Activated T-helper 1 cell treated with anti-CD3 and anti-CD28 coated beads, Interleukin-2, amount 50 U/mL, for 16 hours (primary cell): Measurements from ENCODE around the gene ATP2B3.
"Not testable (repeated sequence)": the region's sequence is repeated elsewhere in the genome, so short reads cannot be mapped to it uniquely, and the experiment has no call there.

Experiments
- DNase-seq, 2 donors: peaks; one replicate each; pipeline ENCODE4 v3.0.0-alpha.2; 2020; ENCODE audit warnings: low read depth in 1 of 2, low spot score in 1 of 2

The ATP2B3 gene

GRCh38 chrX:153592091-153592833 is 74.8 kb downstream of the ATP2B3 start:
- no peak for DNase-seq

DNA sequence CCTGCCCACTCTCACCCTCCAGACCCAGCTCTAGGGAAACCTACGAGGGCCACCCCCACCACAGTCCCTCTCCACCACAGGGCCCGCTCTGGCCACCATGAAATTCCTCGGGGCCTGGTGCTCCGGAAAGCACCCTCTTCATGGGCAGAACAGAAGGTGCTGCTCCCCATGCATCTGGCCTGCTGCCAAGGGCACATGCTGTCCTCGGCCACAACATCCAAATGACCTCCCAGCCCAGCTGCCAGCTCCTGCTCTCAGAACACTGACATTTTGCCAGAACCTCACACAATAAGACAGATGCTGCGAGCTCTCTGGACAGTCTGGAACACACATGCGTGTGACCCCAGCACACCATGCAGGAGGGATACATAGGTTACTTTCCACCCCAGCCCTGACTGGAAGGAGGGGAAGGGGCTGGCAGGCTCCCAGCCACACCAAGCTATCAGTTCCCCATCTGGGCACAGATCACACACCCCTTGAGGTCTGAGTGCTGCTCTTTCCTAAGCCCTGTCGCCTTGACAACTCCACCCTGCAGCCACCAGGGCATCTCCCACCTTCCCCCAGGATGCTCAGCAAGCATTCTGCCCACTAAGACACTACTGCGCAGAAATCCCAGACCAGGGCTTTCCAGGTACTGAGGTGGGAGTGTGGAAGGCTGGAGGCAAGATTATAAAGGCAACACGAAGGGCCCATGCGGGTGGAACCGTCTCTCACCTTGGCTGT is 75.7 kb downstream of the ATP2B3 start:
- no peak for DNase-seq

- DNase-seq, result no peak
These were observed 76.5 kb downstream of the ATP2B3 start for GRCh38 chrX:153593811-153594500.

- no peak for DNase-seq
These were observed 77.9 kb downstream of the ATP2B3 start for GRCh38 chrX:153595387-153595786.

DNA sequence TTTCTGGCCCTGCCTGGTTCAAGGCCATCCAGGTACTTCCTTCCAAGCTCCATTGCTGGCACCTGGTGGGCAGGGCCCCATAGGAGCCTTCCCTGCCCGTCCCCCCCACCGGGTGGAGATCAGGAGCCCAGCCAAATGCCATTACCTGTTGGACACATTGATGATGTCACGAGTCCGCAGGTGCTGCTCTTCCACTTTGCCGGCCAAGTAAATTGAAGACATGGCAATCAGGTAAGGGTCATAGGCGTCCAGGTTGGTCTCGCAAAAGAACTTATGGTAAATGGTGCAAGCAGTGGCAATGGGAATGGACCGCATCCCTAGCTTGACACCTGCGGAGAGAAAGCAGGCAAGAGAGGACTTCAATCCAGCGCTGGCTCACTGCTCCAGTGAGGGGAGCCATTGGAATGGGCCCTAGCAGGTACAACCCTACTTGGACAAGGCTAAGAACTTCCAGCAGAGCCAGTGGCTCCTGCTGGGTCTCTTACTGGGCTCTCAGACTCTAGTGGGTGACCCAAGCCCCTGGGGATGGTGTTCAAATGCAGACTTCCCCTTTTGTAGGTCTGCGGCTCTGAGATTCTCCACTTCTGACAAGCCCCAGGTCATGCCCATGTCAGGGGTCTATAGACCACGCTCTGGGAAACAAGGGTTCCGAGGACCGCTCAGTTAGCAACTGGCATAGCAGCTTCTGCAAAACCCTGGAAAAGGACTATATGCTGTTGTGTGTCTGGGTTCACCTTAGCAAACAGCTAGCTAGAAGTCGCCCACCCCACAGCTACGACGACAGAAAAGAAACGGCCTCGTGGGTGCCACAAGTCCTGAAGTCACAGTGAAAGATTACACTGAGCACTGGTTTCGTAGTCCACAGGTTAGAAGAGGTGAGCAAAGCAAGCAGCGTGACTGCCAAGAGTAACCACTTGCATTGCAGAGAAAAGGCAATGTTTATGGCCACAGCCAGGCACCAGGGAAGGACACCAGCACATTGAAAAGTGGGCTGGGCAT is 78.7 kb downstream of the ATP2B3 start:
- DNase-seq, result no peak

GRCh38 chrX:153596981-153597750 is 79.7 kb downstream of the ATP2B3 start:
- DNase-seq, result no peak

GRCh38 chrX:153598541-153599191 is 81.2 kb downstream of the ATP2B3 start, which contains the start of gene CCNQ:
Gene CCNQ, minus strand, starts transcription at chrX:153599139. Its CDS starts 66 bp downstream, at chrX:153599073.
- DNase-seq, result no peak

DNA sequence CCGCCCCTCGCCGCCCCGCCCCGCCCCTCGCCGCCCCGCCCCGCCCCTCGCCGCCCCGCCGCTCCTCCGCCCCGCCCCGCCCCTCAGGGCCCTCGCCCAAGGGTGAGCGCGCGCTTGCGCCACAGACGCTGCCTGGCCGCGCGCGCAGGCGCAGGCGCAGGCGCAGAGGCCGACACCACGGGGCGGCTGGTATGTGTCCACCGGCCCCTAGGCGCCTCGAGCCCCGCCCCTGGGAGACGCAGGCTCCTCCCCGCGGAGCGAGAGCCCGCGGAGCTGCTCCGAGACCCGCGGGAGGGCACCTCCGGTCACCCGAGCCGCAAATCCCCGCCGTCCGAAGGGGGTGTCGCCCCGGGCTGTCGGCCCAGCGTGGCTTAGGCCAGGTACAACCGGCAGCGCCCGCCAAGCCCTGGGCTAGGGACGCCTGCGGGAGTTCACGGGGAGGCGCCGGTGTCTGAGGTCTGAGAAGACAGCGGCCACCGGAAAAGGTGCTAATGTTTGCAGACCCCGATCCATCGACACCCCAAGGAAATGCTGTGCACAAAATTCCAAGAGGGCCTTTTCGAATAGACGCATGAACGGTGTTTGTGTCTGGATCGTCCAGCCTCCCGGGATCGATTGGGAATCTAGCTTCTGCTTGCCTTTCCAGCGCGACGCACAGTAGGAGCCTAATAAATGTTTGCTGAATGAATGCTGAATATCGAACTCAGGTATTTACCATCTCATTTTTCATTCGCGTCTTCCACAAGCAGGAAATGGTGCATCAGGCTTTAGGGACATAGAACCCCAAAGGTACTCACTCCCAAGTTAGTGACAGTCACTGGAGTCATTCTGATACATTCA is 82.0 kb downstream of the ATP2B3 start:
- DNase-seq, result peak; percentile 64 to 82

DNA sequence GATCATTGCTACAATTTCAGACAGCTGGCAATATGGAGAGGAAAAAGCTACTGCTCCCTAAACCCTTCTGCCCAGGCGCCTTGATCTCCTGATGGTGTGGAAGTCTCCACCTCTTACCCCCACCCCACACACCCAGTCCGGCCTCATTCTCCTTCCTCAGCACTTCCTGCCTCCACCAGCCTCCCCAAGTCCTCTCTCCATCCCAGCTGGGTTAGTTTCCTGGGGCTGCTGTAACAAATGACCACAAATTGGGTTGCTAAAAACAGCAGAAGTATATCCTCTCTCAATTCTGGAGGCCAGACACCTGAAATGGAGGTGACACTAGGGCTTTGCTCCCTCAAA is 82.6 kb downstream of the ATP2B3 start:
- DNase-seq, result no peak

DNA sequence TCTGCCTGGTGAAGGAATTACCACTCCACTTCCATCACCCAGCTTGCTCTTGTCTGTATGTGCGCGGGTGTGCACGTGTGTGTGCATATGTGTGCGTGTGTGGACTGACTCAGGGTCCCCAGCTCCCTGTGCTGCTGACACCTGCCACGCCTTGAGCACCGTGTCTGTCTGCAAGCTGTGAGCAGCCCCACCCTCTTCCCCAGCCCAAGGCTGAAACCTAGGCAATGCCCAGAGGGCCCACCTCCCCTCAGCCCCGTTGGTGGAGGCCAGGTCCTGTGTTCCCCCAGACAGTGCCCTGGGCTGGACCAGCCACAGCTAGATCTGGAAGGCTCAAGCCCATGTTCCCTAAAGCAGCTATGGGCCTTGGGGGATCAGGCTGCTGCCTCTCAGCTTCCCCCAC is 83.5 kb downstream of the ATP2B3 start:
- DNase-seq, result no peak

DNA sequence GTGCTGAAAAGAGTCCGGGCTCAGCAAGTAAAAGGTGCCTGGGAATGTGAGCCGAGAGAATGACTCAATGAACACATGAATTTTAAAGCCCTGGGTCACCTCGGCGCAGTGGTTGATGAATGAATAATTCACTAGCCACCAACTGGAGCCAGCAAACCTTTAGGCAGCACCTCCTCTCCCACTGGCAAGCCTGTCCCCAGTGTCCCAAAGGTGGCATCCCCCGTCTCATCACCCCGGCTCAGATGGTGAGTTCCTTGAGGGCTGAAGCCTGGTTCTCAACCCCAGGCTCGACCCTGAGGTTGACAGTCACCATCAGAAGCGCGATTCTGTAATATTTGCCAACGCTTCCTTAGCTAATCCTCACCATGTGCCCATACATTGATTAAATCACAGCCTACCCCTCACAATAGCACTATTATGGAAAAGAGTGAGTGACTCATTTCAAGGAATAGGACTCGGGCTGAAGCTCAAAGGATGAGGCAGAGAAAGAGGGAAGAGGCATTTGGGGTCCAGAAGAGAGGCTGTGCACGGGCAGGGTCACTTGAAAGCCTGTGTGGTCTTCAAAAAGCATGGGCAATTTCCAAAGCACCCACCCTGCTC is 84.2 kb downstream of the ATP2B3 start:
- DNase-seq, result no peak

DNA sequence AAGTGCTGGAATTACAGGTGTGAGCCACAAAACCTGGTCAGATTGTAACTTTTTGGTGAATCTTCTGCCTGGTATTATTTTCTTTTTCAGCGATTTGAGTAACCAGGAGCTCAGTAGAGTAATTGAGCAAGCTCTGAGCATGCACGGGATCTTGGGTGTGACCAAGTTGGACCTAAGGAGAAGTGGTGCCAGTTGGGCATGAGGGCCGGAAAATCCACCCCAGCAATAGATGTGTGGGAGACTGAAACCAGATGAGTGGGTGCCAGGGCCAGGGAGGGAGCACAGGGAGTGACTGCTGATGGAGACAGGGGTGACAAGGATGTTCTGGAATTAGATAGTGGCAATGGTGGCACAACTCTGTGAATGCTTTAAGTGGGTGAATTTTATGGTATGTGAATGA is 85.2 kb downstream of the ATP2B3 start:
- DNase-seq, result no peak

DNA sequence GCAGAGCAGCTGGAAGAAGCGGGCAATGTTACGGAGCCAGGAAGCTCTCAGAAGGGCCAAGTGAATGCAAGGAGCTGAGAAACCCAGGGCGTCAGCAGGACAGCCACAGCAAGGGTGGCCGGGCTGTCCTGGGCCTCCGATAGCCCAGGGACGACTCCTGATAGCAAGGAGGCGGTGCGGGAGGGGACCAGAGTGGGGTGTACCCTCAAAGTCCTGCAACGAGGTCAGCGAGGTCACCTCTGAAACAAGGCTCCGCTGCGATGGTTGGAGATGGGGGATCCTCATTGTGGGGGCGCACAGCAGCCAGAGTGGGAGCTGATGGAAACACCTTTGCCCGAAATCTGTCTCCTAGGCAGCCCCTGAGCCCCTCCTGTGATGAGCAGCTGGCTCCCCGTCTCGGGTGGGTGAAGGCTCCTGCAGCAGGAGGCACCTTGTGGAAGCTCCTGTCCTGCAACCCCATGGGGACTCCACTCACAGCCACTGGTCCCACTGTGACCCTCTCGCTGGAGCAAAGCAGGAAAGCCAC is 85.8 kb downstream of the ATP2B3 start:
- DNase-seq, result no peak

- not testable (repeated sequence) for DNase-seq
These were observed 87.4 kb downstream of the ATP2B3 start for GRCh38 chrX:153604666-153605380.

- no peak for DNase-seq
These were observed 89.1 kb downstream of the ATP2B3 start for GRCh38 chrX:153606503-153606902.

DNA sequence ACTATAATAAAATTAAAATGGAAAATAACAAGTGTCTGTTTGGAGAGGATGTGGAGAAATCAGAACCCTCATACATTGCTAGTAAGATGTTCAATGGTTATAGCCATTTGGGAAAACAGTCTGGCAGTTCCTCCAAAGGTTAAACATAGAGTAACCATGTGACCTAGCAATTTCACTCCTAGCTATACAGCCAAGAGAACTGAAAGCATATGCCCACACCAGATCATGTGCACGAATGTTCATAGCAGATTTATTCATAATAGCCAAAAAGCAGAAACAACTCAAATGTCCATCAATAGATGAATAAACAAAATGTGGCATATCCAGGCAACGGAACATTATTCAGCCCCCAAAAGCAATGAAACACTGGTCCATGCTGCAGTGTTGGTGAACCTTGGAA is 90.9 kb downstream of the ATP2B3 start:
- no peak for DNase-seq

DNA sequence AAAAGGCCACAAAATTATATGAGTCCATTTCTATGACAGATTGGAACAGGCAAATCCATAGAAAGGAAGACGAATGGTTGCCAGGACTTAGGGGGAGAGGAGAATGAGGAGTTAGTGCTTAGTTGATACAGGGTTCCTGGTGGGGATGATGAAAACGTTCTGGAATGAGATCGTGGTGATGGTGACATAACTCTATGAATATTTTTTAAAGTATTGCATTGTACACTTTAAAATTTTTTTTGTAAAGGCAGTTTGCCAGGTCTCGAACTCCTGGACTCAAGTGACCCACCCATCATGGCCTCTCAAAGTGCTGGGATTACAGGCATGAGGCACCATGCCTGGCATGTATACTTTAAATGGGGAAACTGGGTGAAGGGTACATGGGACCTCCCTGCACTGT is 91.4 kb downstream of the ATP2B3 start:
- DNase-seq, result no peak
